ENCODE results near the gene GOSR2. TPM values are rescaled to one million over a fixed set of nuclear protein-coding genes. Genes with fewer than 3 reads are reported as not detected.

Gene GOSR2
- total and polyA plus RNA-seq, 2 of the 4 experiments (the other 2 are of a cell fraction) = 63.4 to 75.6 TPM

- Histone ChIP-seq H3K23ac (ENCODE audit: low read depth, low read length) (no peak overlapping the region), H3K9me1 (ENCODE audit: insufficient read depth, low read length) (peaks cover 3% of the 10 kb centered on the region; the same call in 1 of the 2 replicates), H3K56ac (ENCODE audit: extremely low read depth, insufficient read depth, low read length) (no peak overlapping the region), H3K27ac (ENCODE audit: insufficient read depth, low read length) (no peak overlapping the region), H3K4me1 (ENCODE audit: control insufficient read depth, insufficient read depth, low read length) (peaks cover 10% of the 10 kb centered on the region), H3K36me3 (ENCODE audit: control insufficient read depth, insufficient read depth, low read length) (no peaks in the 10 kb centered on the region), H2AK5ac (ENCODE audit: low read depth, low read length) (no peak overlapping the region), H4K5ac (ENCODE audit: low read depth, low read length) (no peak overlapping the region), H2BK120ac (ENCODE audit: low read depth, low read length) (no peak overlapping the region), H2BK20ac (ENCODE audit: low read depth, low read length) (no peak overlapping the region), H3K18ac (ENCODE audit: low read depth, low read length) (no peak overlapping the region), H4K8ac (ENCODE audit: low read depth in 2 of 2, low read length in 2 of 2) (no peak overlapping the region), H3K4me3 (ENCODE audit: insufficient read depth, low read depth, low read length) (no peak overlapping the region), H3K14ac (replicated peaks; ENCODE audit: low read depth, low read length) (no peak overlapping the region), H2AFZ (replicated peaks; ENCODE audit: low read length, poor library complexity) (no peak overlapping the region), H3K9me3 (ENCODE audit: control insufficient read depth, insufficient read depth, low read length) (no peaks in the 10 kb centered on the region), H3K9ac (ENCODE audit: low read depth, low read length) (no peak overlapping the region), H2AK9ac (replicated peaks; ENCODE audit: low read depth, low read length, poor library complexity) (no peak overlapping the region), H3K27me3 (ENCODE audit: control insufficient read depth, insufficient read depth, low read length) (no peaks in the 10 kb centered on the region; the same call in 1 of the 2 replicates), H3K4ac (ENCODE audit: low read depth, low read length) (no peak overlapping the region), H4K91ac (ENCODE audit: insufficient read depth, low read depth, low read length) (no peak overlapping the region), H2BK15ac (ENCODE audit: low read depth, low read length) (no peak overlapping the region), H3K79me1 (ENCODE audit: low read depth in 1 of 2, low read length in 2 of 2) (0 out of 4 replicates have a peak, but pooled peaks cover 0 to 5% of the 10 kb centered on the region in 2 experiments), H2BK5ac (ENCODE audit: low read depth, low read length, poor library complexity, severe bottlenecking) (no peak overlapping the region), H4K20me1 (ENCODE audit: insufficient read depth, low read length) (peaks cover 24% of the 10 kb centered on the region), H3K4me2 (ENCODE audit: low read depth, low read length) (no peak overlapping the region)
- intact Hi-C loops (cut with micrococcal nuclease) (no loop called here), dilution Hi-C loops (cut with HindIII; ENCODE audit: low sequenced_read_pairs, unreplicated experiment) (no loop called here), in situ Hi-C loops (cut with MboI; ENCODE audit: low sequenced_read_pairs) (loop anchor here (5.0 kb wide), 1 partner anchor 55 kb away; no protein-coding TSS in a partner anchor)
- BruUV-seq (replicated peaks) = no TSS peak
- DNase-seq (no peak), ATAC-seq (ENCODE audit: low read depth) (no peak)
- TF ChIP-seq RAD21 (IDR thresholded peaks at IDR 0.05; ENCODE audit: low read length) = no peak
- no peak for TF ChIP-seq MAZ (IDR thresholded peaks at IDR 0.05; ENCODE audit: borderline replicate concordance, low read depth, low read length)
- TF ChIP-seq MXI1 (IDR thresholded peaks at IDR 0.05; ENCODE audit: borderline replicate concordance, low read depth, low read length) = no peak
- no peak for TF ChIP-seq USF2 (IDR thresholded peaks at IDR 0.05; ENCODE audit: low read depth, low read length)
- TF ChIP-seq RFX5 (IDR thresholded peaks at IDR 0.05; ENCODE audit: low read depth, low read length) = no peak
- no peak for TF ChIP-seq MAFK (IDR thresholded peaks at IDR 0.05; ENCODE audit: low read depth, low read length)
- no peak for TF ChIP-seq ELK1 (IDR thresholded peaks at IDR 0.05; ENCODE audit: borderline replicate concordance, low read depth, low read length)
- TF ChIP-seq RCOR1 (IDR thresholded peaks at IDR 0.05; ENCODE audit: insufficient replicate concordance, low read length) = no peak
- no peak for TF ChIP-seq CTCF (conservative IDR thresholded peaks at IDR 0.05; ENCODE audit: low read depth, low read length)
- no peak for TF ChIP-seq NFE2L2 (IDR thresholded peaks at IDR 0.05; ENCODE audit: low read depth, low read length)
- no peak for TF ChIP-seq BHLHE40 (IDR thresholded peaks at IDR 0.05; ENCODE audit: low read depth, low read length)
- no peak for TF ChIP-seq FOS (IDR thresholded peaks at IDR 0.05; ENCODE audit: low read depth, low read length)
- no peak for TF ChIP-seq SMC3 (IDR thresholded peaks at IDR 0.05; ENCODE audit: low read depth, low read length)
- no peak for TF ChIP-seq CEBPB (IDR thresholded peaks at IDR 0.05; ENCODE audit: low read depth, low read length)
- TF ChIP-seq CHD1 (IDR thresholded peaks at IDR 0.05; ENCODE audit: low read depth, low read length) = no peak
- TF ChIP-seq POLR2A (IDR thresholded peaks at IDR 0.05; ENCODE audit: low read depth, low read length) = no peak
- ChIA-PET CTCF (no interaction called here), POLR2A (ENCODE audit: unreplicated experiment) (no interaction called here)
- no CpG with 5 or more reads among the region's 3 CpGs for WGBS, 2 experiments (ENCODE audit: extremely low coverage in 2 of 2, insufficient read length in 1 of 2)
Measured at GRCh38 chr17:46947216-46947615, 24.3 kb downstream of the GOSR2 start.
